Measurements from ENCODE around the gene PCNX1. TPM values are rescaled to one million over a fixed set of nuclear protein-coding genes. Genes with fewer than 3 reads are reported as not detected.

The PCNX1 gene
- total RNA-seq, 6 experiments from 2014 or later, result 35.1 to 49.6 (median 41.1) TPM

- H3K36me3 Mint-ChIP-seq (ENCODE audit: low read depth), result peaks cover 41% of the 10 kb centered on the region
- no peak for TF ChIP-seq CTCF (IDR thresholded peaks at IDR 0.05)
- H3K4me3 Mint-ChIP-seq, result no peak overlapping the region
- H3K27me3 Mint-ChIP-seq (ENCODE audit: insufficient read depth), result no peaks in the 10 kb centered on the region
- H3K27ac Mint-ChIP-seq, result no peak overlapping the region
- no peak for DNase-seq
- peaks cover 46% of the 10 kb centered on the region for H3K4me1 Mint-ChIP-seq (ENCODE audit: low read depth)
- no peaks in the 10 kb centered on the region for H3K9me3 Mint-ChIP-seq
Measured at GRCh38 chr14:71000091-71000490, 92.8 kb downstream of the PCNX1 start.

- no peak for TF ChIP-seq CTCF (IDR thresholded peaks at IDR 0.05)
- H3K4me3 Mint-ChIP-seq, result no peak overlapping the region
- H3K4me1 Mint-ChIP-seq (ENCODE audit: low read depth), result peaks cover 55% of the 10 kb centered on the region
- H3K27me3 Mint-ChIP-seq (ENCODE audit: insufficient read depth), result no peaks in the 10 kb centered on the region
- DNase-seq, result no peak
- no peak overlapping the region for H3K27ac Mint-ChIP-seq
- no peaks in the 10 kb centered on the region for H3K9me3 Mint-ChIP-seq
- H3K36me3 Mint-ChIP-seq (ENCODE audit: low read depth), result peaks cover 32% of the 10 kb centered on the region
Measured at GRCh38 chr14:71001742-71002141, 94.5 kb downstream of the PCNX1 start.

GRCh38 chr14:71003156-71003555, 95.9 kb downstream of the PCNX1 start:
- H3K9me3 Mint-ChIP-seq, result no peaks in the 10 kb centered on the region
- H3K27ac Mint-ChIP-seq, result no peak overlapping the region
- H3K4me1 Mint-ChIP-seq (ENCODE audit: low read depth), result peaks cover 64% of the 10 kb centered on the region
- TF ChIP-seq CTCF (IDR thresholded peaks at IDR 0.05), result no peak
- no peak for DNase-seq
- H3K36me3 Mint-ChIP-seq (ENCODE audit: low read depth), result peaks cover 32% of the 10 kb centered on the region
- H3K27me3 Mint-ChIP-seq (ENCODE audit: insufficient read depth), result no peaks in the 10 kb centered on the region
- H3K4me3 Mint-ChIP-seq, result no peak overlapping the region

GRCh38 chr14:71004481-71004880, 97.2 kb downstream of the PCNX1 start:
- Mint-ChIP-seq H3K27me3 (ENCODE audit: insufficient read depth) (no peaks in the 10 kb centered on the region; the same call in 1 of the 2 replicates), H3K36me3 (ENCODE audit: low read depth) (peaks cover 32% of the 10 kb centered on the region)

GRCh38 chr14:71005076-71005475, 97.8 kb downstream of the PCNX1 start:
- Mint-ChIP-seq H3K36me3 (ENCODE audit: low read depth) (peaks cover 32% of the 10 kb centered on the region), H3K27ac (peak overlapping the region; percentile 53), H3K27me3 (ENCODE audit: insufficient read depth) (no peaks in the 10 kb centered on the region; the same call in 1 of the 2 replicates), H3K9me3 (no peaks in the 10 kb centered on the region), H3K4me1 (ENCODE audit: low read depth) (peaks cover 65% of the 10 kb centered on the region), H3K4me3 (peak overlapping the region; percentile 47)
- TF ChIP-seq CTCF (IDR thresholded peaks at IDR 0.05), result no peak
- no peak for DNase-seq

More at GRCh38 chr14:71004481-71004880, 97.2 kb downstream of the PCNX1 start:
- DNase-seq, result no peak
- H3K4me3 Mint-ChIP-seq, result peak overlapping the region; percentile 49
- no peaks in the 10 kb centered on the region for H3K9me3 Mint-ChIP-seq
- peaks cover 65% of the 10 kb centered on the region for H3K4me1 Mint-ChIP-seq (ENCODE audit: low read depth)
- TF ChIP-seq CTCF (IDR thresholded peaks at IDR 0.05), result no peak
- H3K27ac Mint-ChIP-seq, result peak overlapping the region; percentile 53

GRCh38 chr14:71006200-71006563, 98.9 kb downstream of the PCNX1 start:
- Mint-ChIP-seq H3K36me3 (ENCODE audit: low read depth) (peaks cover 31% of the 10 kb centered on the region), H3K4me3 (no peak overlapping the region; the same call in 1 of the 2 replicates), H3K4me1 (ENCODE audit: low read depth) (peaks cover 74% of the 10 kb centered on the region), H3K27ac (peak overlapping the region; percentile 53), H3K9me3 (no peaks in the 10 kb centered on the region), H3K27me3 (ENCODE audit: insufficient read depth) (no peaks in the 10 kb centered on the region; the same call in 1 of the 2 replicates)
- peak; percentile 26 for DNase-seq
- TF ChIP-seq CTCF (IDR thresholded peaks at IDR 0.05), result no peak

Data from HFFc6 (cell line).